ENCODE results near the gene COL27A1.

Gene COL27A1

Small RNA genes lying within 50 kb of the gene (small RNA-seq; reads per million reads assigned to genes)
- 283 reads per million, percentile 97 among the genes with 10 or more reads in this experiment for gene MIR455 (ENCODE audit: insufficient read depth)
